ENCODE results near the gene UNC93B1.

- no peak for TF ChIP-seq POLR2A (IDR thresholded peaks at IDR 0.05)
- TF ChIP-seq CTCF (IDR thresholded peaks at IDR 0.05 in 8 of 11, conservative IDR thresholded peaks at IDR 0.05 in 3 of 11): no peak
Measured at GRCh38 chr11:67996051-67996450, 7.8 kb downstream of the UNC93B1 start.
